ENCODE measurements around the gene CDV3.

GRCh38 chr3:133610031-133610430 is 36.5 kb downstream of the CDV3 start:
- no peak for TF ChIP-seq ZNF76 (tag by site-specific recombination; IDR thresholded peaks at IDR 0.05; ENCODE audit: borderline replicate concordance, low read depth)
- no peak for TF ChIP-seq ZNF785 (tag by site-specific recombination; IDR thresholded peaks at IDR 0.05)
- TF ChIP-seq ZNF843 (tag by site-specific recombination; IDR thresholded peaks at IDR 0.05) = no peak
- no peak for TF ChIP-seq YY1 (tag by site-specific recombination; IDR thresholded peaks at IDR 0.05)
- no peak for TF ChIP-seq ZNF324 (tag by site-specific recombination; IDR thresholded peaks at IDR 0.05)
- TF ChIP-seq ZNF280C (tag by site-specific recombination; IDR thresholded peaks at IDR 0.05) = no peak
- TF ChIP-seq ZNF776 (tag by site-specific recombination; IDR thresholded peaks at IDR 0.05; ENCODE audit: borderline replicate concordance) = no peak
- TF ChIP-seq CTCF (tag by site-specific recombination; IDR thresholded peaks at IDR 0.05) = no peak
- TF ChIP-seq ZNF362 (tag by site-specific recombination; IDR thresholded peaks at IDR 0.05) = no peak

Measured in HEK293 (cell line).